Upper lobe of left lung (tissue), 4 donors: ENCODE data around the gene S100A13.

Experiments
- POLR2A ChIP-seq, 4 donors: fragments of 450-650 bp; IDR thresholded peaks; one replicate each; pipeline ENCODE4 v1.5.1; 2016 to 2017; ENCODE audit warnings: antibody characterized with exemption in 4 of 4, mild to moderate bottlenecking in 2 of 4
- POLR2AphosphoS5 ChIP-seq, 2 donors: sonication (generic); formaldehyde crosslinking; IDR thresholded peaks; one replicate each; pipeline ENCODE4 v1.5.1; 2017; ENCODE audit warnings: antibody characterized with exemption in 2 of 2
- TF ChIP-seq, protein P1 (sequence below), 6 experiments: fragments of 450-650 bp in 4 of 6; fragments of 200-600 bp in 2 of 6; sonication (generic) in 2 of 6; IDR thresholded peaks; one replicate each; pipeline ENCODE4 v1.5.1; 2016 to 2019; ENCODE audit warnings: antibody characterized with exemption in 6 of 6

DNA sequence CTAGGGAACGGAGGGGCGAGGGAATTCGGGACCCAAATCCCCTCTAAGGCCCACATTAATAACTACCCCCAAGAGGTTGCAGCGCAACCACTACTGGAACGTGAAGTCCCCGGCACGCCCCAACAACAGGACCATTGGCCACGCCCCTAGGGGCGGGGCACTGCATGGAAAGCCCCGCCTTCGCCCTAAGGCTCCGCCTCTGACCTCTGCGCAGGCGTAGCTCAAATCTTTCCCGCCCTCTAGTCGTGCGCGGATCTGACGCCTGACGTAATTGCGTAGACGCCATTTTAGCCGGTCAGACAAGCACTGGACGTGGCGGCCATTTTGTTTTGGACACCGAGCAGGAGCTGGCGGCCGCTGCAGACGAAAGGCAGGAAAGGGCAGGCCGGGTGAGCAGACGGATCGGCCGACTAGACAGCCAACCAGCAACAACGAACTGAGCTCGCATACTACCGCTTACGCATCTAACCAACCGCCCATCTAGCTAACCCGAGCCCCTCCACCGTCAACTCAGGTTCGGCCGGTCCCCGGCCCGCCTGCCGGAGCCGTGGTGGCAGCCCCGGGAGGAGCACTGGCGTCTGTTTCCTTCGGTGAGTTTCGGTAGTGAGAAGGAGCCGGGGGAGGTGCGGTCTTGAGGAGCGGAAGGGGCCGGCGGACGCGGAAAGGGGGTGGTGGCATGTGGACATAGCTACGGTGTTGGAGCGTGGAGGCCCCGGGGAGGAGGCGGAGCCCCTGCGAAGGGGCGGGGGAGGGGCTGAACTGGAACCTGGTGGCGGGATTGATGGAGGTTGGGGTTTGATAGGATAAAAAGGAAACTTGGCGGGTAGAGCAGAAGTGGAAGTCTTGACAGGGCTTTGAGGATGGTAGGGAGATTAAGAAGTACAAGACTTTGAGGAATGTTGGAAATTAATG, 6.7 kb upstream of the S100A13 start, which contains the start of gene CHTOP:
- TF ChIP-seq, protein P1, sequence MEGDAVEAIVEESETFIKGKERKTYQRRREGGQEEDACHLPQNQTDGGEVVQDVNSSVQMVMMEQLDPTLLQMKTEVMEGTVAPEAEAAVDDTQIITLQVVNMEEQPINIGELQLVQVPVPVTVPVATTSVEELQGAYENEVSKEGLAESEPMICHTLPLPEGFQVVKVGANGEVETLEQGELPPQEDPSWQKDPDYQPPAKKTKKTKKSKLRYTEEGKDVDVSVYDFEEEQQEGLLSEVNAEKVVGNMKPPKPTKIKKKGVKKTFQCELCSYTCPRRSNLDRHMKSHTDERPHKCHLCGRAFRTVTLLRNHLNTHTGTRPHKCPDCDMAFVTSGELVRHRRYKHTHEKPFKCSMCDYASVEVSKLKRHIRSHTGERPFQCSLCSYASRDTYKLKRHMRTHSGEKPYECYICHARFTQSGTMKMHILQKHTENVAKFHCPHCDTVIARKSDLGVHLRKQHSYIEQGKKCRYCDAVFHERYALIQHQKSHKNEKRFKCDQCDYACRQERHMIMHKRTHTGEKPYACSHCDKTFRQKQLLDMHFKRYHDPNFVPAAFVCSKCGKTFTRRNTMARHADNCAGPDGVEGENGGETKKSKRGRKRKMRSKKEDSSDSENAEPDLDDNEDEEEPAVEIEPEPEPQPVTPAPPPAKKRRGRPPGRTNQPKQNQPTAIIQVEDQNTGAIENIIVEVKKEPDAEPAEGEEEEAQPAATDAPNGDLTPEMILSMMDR (IDR thresholded peaks at IDR 0.05): peak in 3 of 6 experiments; percentile 29 to 71 (median 68)
- peak; percentile 87 to 94 (median 88) for TF ChIP-seq POLR2A (IDR thresholded peaks at IDR 0.05)
- peak; percentile 85 to 94 for TF ChIP-seq POLR2AphosphoS5 (IDR thresholded peaks at IDR 0.05)
